ENCODE results near the gene ATP13A3. TPM values are rescaled to one million over a fixed set of nuclear protein-coding genes. Genes with fewer than 3 reads are reported as not detected.

The ATP13A3 gene
- total and polyA plus RNA-seq, 9 of the 15 experiments (the other 6 are each of a cell fraction or from before 2014, with no cell fraction given): 16.6 to 135 (median 86.6) TPM

DNA sequence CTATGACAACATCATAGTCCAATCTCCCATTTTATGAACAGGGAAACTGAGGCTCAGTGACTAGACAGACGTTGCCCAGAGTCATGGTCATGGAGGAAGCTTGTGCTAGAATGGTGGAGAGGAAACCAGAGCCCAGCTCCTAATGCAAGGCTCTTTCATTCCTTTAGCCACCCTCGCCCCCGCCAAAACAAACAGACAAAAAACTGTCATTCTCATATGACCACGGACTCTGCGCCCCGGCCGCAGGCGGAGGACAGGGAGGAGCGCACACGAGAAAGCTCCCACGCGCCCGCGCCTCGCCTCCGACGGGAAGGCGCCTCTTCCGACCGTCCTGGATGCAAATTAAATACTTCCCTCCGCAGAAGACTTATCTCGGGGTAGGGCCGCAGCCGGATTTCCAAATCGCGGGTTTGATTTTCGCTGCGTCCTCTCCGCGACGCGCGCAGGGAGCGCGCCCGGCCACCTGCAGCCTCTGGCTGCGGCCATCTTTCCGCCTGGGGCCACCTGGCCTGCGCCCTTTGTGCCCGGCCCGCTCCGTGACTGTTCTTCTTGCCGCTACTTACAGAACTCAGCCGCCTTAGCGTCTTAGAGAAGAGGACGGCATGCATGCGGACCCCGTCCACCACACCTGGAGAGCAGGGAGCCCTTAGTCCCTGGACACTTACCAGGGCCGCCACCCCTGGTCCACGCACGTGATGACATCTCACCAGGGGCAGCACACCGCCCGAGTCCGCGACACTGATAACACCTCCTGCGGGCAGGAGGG, 670 bp upstream of the ATP13A3 start (continued):
- TF ChIP-seq HMGN3 (IDR thresholded peaks at IDR 0.05; ENCODE audit: borderline replicate concordance, extremely low read depth, insufficient read length, low read depth, low read length) (peak; percentile 90), ARID2 (IDR thresholded peaks at IDR 0.05) (0 out of 2 replicates have a peak, but pooled peaks have one; percentile 12), HDAC6 (IDR thresholded peaks at IDR 0.05; ENCODE audit: low read depth, low read length) (0 out of 2 replicates have a peak, but pooled peaks have one; percentile 56), FIP1L1 (IDR thresholded peaks at IDR 0.05; ENCODE audit: low read depth, low read length, poor library complexity, severe bottlenecking) (peak; percentile 70), CC2D1A (IDR thresholded peaks at IDR 0.05) (no peak), NR4A1 (CRISPR knock-in tag; IDR thresholded peaks at IDR 0.05) (0 out of 2 replicates have a peak, but pooled peaks have one; percentile 52), NR4A1 (tag; IDR thresholded peaks at IDR 0.05) (no peak; the same call in 1 of the 2 replicates), BCOR (IDR thresholded peaks at IDR 0.05) (peak; percentile 85), NR1H2 (CRISPR knock-in tag; IDR thresholded peaks at IDR 0.05) (0 out of 2 replicates have a peak, but pooled peaks have one; percentile 25), RBFOX2 (IDR thresholded peaks at IDR 0.05; ENCODE audit: low read depth, low read length) (peak; percentile 84), MYC (IDR thresholded peaks at IDR 0.05; ENCODE audit: low read depth, low read length) (peak; percentile 82), MYC (CRISPR knock-in tag; IDR thresholded peaks at IDR 0.05; ENCODE audit: borderline replicate concordance, low read depth) (peak; percentile 69; the same call in 1 of the 2 replicates), ESRRA (IDR thresholded peaks at IDR 0.05; ENCODE audit: borderline replicate concordance, low read depth) (peak; percentile 23; the same call in 1 of the 2 replicates), SMARCA5 (IDR thresholded peaks at IDR 0.05) (peak; percentile 78)
- TF ChIP-seq, protein P1, sequence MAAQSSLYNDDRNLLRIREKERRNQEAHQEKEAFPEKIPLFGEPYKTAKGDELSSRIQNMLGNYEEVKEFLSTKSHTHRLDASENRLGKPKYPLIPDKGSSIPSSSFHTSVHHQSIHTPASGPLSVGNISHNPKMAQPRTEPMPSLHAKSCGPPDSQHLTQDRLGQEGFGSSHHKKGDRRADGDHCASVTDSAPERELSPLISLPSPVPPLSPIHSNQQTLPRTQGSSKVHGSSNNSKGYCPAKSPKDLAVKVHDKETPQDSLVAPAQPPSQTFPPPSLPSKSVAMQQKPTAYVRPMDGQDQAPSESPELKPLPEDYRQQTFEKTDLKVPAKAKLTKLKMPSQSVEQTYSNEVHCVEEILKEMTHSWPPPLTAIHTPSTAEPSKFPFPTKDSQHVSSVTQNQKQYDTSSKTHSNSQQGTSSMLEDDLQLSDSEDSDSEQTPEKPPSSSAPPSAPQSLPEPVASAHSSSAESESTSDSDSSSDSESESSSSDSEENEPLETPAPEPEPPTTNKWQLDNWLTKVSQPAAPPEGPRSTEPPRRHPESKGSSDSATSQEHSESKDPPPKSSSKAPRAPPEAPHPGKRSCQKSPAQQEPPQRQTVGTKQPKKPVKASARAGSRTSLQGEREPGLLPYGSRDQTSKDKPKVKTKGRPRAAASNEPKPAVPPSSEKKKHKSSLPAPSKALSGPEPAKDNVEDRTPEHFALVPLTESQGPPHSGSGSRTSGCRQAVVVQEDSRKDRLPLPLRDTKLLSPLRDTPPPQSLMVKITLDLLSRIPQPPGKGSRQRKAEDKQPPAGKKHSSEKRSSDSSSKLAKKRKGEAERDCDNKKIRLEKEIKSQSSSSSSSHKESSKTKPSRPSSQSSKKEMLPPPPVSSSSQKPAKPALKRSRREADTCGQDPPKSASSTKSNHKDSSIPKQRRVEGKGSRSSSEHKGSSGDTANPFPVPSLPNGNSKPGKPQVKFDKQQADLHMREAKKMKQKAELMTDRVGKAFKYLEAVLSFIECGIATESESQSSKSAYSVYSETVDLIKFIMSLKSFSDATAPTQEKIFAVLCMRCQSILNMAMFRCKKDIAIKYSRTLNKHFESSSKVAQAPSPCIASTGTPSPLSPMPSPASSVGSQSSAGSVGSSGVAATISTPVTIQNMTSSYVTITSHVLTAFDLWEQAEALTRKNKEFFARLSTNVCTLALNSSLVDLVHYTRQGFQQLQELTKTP (IDR thresholded peaks at IDR 0.05; ENCODE audit: low read depth in 1 of 2, partially characterized antibody in 2 of 2): peak in 1 of 2 experiments; percentile 60
- TF ChIP-seq, protein P2, sequence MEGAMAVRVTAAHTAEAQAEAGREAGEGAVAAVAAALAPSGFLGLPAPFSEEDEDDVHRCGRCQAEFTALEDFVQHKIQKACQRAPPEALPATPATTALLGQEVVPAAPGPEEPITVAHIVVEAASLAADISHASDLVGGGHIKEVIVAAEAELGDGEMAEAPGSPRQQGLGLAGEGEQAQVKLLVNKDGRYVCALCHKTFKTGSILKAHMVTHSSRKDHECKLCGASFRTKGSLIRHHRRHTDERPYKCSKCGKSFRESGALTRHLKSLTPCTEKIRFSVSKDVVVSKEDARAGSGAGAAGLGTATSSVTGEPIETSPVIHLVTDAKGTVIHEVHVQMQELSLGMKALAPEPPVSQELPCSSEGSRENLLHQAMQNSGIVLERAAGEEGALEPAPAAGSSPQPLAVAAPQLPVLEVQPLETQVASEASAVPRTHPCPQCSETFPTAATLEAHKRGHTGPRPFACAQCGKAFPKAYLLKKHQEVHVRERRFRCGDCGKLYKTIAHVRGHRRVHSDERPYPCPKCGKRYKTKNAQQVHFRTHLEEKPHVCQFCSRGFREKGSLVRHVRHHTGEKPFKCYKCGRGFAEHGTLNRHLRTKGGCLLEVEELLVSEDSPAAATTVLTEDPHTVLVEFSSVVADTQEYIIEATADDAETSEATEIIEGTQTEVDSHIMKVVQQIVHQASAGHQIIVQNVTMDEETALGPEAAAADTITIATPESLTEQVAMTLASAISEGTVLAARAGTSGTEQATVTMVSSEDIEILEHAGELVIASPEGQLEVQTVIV (CRISPR knock-in tag; IDR thresholded peaks at IDR 0.05; ENCODE audit: borderline replicate concordance): no peak
- TF ChIP-seq, protein P3, sequence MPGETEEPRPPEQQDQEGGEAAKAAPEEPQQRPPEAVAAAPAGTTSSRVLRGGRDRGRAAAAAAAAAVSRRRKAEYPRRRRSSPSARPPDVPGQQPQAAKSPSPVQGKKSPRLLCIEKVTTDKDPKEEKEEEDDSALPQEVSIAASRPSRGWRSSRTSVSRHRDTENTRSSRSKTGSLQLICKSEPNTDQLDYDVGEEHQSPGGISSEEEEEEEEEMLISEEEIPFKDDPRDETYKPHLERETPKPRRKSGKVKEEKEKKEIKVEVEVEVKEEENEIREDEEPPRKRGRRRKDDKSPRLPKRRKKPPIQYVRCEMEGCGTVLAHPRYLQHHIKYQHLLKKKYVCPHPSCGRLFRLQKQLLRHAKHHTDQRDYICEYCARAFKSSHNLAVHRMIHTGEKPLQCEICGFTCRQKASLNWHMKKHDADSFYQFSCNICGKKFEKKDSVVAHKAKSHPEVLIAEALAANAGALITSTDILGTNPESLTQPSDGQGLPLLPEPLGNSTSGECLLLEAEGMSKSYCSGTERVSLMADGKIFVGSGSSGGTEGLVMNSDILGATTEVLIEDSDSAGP (CRISPR knock-in tag; IDR thresholded peaks at IDR 0.05): peak; percentile 39; the same call in 1 of the 2 replicates
- TF ChIP-seq, protein P4, sequence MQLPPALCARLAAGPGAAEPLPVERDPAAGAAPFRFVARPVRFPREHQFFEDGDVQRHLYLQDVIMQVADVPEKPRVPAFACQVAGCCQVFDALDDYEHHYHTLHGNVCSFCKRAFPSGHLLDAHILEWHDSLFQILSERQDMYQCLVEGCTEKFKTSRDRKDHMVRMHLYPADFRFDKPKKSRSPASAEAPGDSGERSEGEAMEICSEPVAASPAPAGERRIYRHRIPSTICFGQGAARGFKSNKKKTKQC (CRISPR knock-in tag; IDR thresholded peaks at IDR 0.05): peak; percentile 49; the same call in 1 of the 2 replicates
